Tibial artery (tissue), 4 donors: ENCODE results near the gene KIF18B.

ENCODE experiments used
- DNase-seq, 2 donors: peaks; one replicate each; pipeline ENCODE4 v3.0.0-alpha.2; 2019
- H3K27ac ChIP-seq, 2 donors: fragments of 200-600 bp; sonication (generic) in 1 of 2; 1 replicate in 1 of 2; 2 replicates in 1 of 2; pipeline ENCODE4 v1.5.1; 2018 to 2019; ENCODE audit warnings: mild to moderate bottlenecking in 1 of 2
- H3K27me3 ChIP-seq, 2 donors: fragments of 200-600 bp; sonication (generic) in 1 of 2; one replicate each; pipeline versions ENCODE4 v1.5.1 to v1.6.0; 2016 to 2019
- H3K36me3 ChIP-seq, 3 donors: fragments of 200-600 bp; sonication (generic) in 2 of 3; one replicate each; pipeline ENCODE4 v1.5.1; 2016 to 2019; ENCODE audit warnings: mild to moderate bottlenecking in 2 of 3
- H3K4me1 ChIP-seq, 4 donors: fragments of 200-600 bp; sonication (generic) in 2 of 4; 1 replicate in 3 of 4; 2 replicates in 1 of 4; pipeline ENCODE4 v1.5.1; 2016 to 2019
- H3K4me3 ChIP-seq, 2 donors: fragments of 200-600 bp; sonication (generic) in 1 of 2; 1 replicate in 1 of 2; 2 replicates in 1 of 2; pipeline ENCODE4 v1.5.1; 2018 to 2019; ENCODE audit warnings: mild to moderate bottlenecking in 2 of 2
- H3K9me3 ChIP-seq, 3 donors: fragments of 200-600 bp; sonication (generic) in 1 of 3; one replicate each; pipeline ENCODE4 v1.5.1; 2016 to 2019
- CTCF ChIP-seq, 2 experiments: fragments of 200-600 bp in 1 of 2; fragments of 450-650 bp in 1 of 2; IDR thresholded peaks; one replicate each; pipeline ENCODE4 v1.5.1; 2017 to 2019; ENCODE audit warnings: antibody characterized with exemption in 2 of 2, mild to moderate bottlenecking in 1 of 2, moderate library complexity in 1 of 2
- intact Hi-C: fragments of 100-400 bp; cut with DNase I; formaldehyde crosslinking; loops from one replicate; pipeline ENCODE4 v1.15.0; 2023; ENCODE audit warnings: low total_unique reads

KIF18B gene

GRCh38 chr17:44881145-44881544 is 66.4 kb downstream of the KIF18B start:
- no peak for TF ChIP-seq CTCF (IDR thresholded peaks at IDR 0.05)
- no peaks in the 10 kb centered on the region for H3K9me3 ChIP-seq
- no peaks in the 10 kb centered on the region for H3K27me3 ChIP-seq
- intact Hi-C loops: no loop called here
- H3K27ac ChIP-seq: no peak overlapping the region
- H3K4me1 ChIP-seq: no peaks in the 10 kb centered on the region
- no peak overlapping the region for H3K4me3 ChIP-seq
- no peak for DNase-seq
- H3K36me3 ChIP-seq: peaks cover 64 to 98% (median 91%) of the 10 kb centered on the region in 3 donors

GRCh38 chr17:44880062-44880461 is 67.5 kb downstream of the KIF18B start:
- Histone ChIP-seq H3K4me3 (no peak overlapping the region), H3K9me3 (no peaks in the 10 kb centered on the region), H3K27me3 (no peaks in the 10 kb centered on the region), H3K4me1 (no peaks in the 10 kb centered on the region), H3K36me3 (peaks cover 64 to 98% (median 92%) of the 10 kb centered on the region in 3 donors), H3K27ac (no peak overlapping the region)
- intact Hi-C loops: no loop called here
- no peak for DNase-seq
- no peak for TF ChIP-seq CTCF (IDR thresholded peaks at IDR 0.05)

GRCh38 chr17:44879376-44879775 is 68.2 kb downstream of the KIF18B start:
- intact Hi-C loops: no loop called here
- H3K9me3 ChIP-seq: no peaks in the 10 kb centered on the region

GRCh38 chr17:44878627-44879221 is 68.8 kb downstream of the KIF18B start:
- no peak for DNase-seq

More at GRCh38 chr17:44879376-44879775, 68.2 kb downstream of the KIF18B start:
- no peak for TF ChIP-seq CTCF (IDR thresholded peaks at IDR 0.05)
- DNase-seq: no peak
- H3K27me3 ChIP-seq: no peaks in the 10 kb centered on the region
- no peak overlapping the region for H3K27ac ChIP-seq
- H3K4me3 ChIP-seq: no peak overlapping the region
- no peaks in the 10 kb centered on the region for H3K4me1 ChIP-seq
- H3K36me3 ChIP-seq: peaks cover 63 to 98% (median 91%) of the 10 kb centered on the region in 3 donors

GRCh38 chr17:44877121-44877520 is 70.5 kb downstream of the KIF18B start:
- DNase-seq: no peak
- intact Hi-C loops: no loop called here
- no peak for TF ChIP-seq CTCF (IDR thresholded peaks at IDR 0.05)
- Histone ChIP-seq H3K9me3 (no peaks in the 10 kb centered on the region), H3K4me3 (no peak overlapping the region), H3K36me3 (peaks cover 50 to 98% (median 89%) of the 10 kb centered on the region in 3 donors), H3K27ac (no peak overlapping the region), H3K27me3 (no peaks in the 10 kb centered on the region), H3K4me1 (no peaks in the 10 kb centered on the region)

More at GRCh38 chr17:44878627-44879221, 68.8 kb downstream of the KIF18B start:
- no peaks in the 10 kb centered on the region for H3K9me3 ChIP-seq
- H3K4me1 ChIP-seq: no peaks in the 10 kb centered on the region
- H3K4me3 ChIP-seq: no peak overlapping the region
- intact Hi-C loops: no loop called here
- TF ChIP-seq CTCF (IDR thresholded peaks at IDR 0.05): peak; percentile 47 to 57
- no peak overlapping the region for H3K27ac ChIP-seq
- H3K36me3 ChIP-seq: peaks cover 60 to 98% (median 91%) of the 10 kb centered on the region in 3 donors
- no peaks in the 10 kb centered on the region for H3K27me3 ChIP-seq
